ENCODE results near the gene SKA2.
"Not testable (repeated sequence)": the region's sequence is repeated elsewhere in the genome, so short reads cannot be mapped to it uniquely, and the experiment has no call there.

SKA2 gene

DNA sequence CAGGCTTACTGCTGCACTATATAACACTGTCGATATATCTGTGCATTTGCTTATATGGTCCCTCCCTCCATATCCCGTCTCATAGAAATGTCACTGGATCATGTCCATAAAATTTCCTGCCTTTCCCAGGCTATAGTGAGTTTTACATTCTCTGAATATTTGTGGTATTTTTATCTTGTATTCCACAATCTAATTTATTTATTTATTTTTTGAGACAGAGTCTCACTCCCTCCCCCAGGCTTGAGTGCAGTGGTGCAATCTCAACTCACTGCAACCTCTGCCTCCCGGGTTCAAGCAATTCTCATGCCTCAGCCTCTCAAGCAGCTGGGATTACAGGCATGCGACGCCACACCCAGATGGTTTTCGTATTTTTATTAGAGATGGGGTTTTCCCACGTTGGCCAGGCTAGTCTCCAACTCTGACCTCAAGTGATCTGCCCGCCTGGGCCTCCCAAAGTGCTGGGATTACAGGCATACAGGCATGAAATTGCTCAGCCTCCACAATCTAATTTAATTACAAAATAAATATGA, 61.2 kb downstream of the SKA2 start:
- DNase-seq, result no peak

DNA sequence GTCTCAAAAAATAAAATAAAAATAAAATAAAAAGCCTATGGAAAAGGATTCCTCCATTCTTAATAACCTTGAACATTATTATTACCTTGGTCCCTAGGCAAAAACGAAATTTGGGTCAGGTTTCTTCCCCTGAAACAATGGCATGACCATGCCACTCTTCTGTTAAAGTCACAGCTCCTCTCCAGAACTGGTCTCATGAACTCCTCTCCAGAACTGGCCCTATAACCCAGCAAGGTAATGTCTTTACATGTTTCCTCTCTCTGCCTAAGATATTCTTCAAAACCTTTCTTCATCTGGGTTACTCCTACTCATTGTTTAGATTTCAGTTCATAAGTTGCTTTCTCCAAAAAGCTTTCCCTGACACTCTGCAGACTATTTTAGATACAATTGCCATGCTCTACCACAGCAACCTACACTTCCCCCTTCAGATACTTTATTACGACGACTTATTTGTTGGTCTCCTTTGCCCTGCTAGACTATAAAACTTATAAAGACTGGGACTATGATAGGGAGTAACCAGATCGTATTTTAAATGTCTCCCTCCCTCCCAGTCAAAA, 61.8 kb downstream of the SKA2 start:
- DNase-seq, result no peak

DNA sequence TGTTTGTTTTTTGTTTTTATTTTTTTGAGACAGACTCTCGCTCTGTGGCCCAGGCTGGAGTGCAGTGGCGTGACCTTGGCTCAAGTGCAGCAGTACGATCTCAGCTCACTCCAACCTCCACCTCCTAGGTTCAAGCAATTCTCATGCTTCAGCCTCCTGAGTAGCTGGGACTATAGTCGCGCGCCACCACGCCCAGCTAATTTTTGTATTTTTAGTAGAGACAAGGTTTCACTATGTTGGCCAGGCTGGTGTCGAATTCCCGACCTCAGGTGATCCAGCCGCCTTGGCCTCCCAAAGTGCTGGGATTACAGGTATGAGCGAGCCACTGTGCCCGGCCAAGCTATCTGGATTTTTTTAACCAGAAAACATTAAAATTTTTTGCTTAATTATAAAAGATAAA, 64.4 kb downstream of the SKA2 start:
- not testable (repeated sequence) for DNase-seq

DNA sequence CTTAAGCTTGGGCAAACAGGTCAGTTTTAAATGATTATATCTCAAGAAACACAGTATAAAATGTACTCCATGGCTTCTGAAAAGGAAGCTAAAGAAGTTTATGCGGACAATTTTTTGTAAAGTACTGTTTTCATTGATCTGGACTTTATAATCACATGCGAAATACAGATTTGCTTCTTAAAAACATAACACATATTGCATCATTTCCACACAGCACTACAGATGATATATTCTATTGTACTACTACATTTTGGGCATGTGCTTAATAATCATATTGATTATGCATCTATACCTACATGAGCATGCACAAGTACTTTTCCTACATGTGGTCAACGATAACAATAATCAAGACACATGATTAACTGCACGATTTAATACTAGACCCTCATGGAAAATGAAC, 70.8 kb downstream of the SKA2 start:
- no peak for DNase-seq

DNA sequence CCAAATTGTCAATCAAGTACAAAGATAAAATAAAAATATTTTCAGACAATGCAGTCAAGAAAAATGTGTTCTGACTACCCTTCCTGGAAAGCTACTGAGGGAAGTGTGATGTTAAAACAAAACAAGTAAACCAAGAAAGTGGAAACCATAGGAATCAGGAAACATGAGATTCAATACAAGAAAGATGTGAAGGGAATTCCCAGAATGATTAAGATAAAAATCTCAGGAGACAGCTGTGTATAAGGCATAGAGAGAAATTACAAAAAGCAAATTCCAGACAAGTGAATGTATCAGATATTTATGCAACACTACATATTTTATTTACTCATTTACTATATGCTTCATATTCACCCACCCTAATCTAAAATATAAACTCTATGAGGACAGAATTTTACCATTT, 80.5 kb downstream of the SKA2 start:
- DNase-seq, result no peak

DNA sequence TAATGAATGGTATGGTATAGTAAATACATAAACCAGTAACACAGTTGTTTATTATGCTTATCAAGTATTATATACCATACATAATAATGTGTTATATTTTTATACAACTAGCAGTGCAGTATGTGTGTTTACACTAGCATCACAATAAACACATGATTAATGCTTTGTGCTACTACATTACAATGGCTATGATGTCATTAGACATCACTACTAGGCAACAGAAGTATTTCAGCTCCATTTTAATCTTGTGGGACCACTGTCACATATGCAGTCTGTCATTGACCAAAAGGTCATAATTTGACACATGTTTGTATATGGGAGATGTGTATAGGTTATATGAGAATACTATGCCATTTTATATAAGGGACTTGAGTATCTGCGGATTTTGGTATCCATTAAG, 81.0 kb downstream of the SKA2 start:
- no peak for DNase-seq

DNA sequence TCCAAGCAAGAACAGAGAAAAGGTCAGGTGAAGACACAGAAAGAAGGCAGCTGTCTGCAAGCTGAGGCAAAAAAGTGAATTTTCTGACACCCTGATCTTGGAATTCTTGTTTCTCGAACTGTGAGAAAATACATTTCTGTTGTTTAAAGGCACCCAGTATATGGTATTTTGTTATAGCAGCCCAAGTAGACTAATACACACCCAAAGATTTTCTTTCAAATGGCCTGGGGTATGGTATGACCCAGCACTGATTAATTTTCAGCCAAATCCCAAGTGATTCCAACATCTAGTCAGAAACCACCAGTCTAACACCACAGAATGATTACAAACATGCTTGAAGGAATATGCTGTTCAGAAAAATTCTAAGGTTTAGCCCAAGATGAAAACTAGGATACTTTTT, 85.1 kb downstream of the SKA2 start:
- DNase-seq, result no peak

DNA sequence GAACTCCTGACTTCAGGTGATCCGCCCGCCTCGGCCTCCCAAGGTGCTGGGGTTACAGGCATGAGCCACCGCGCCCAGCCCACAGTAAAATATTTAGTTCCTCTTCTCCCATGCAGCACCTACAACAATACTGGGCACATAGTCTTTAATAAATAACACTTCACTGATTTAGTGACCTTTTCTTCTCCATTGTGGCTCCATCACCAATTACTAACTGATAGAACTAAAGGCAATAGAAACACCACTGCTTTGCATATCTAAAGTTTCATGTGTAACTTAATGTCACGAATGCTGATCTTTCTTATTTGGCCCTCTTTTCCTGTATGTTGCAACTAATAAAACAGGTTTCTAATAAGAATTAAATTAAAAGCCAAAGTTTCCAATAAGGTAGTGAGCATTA, 87.2 kb downstream of the SKA2 start:
- DNase-seq, result no peak

DNA sequence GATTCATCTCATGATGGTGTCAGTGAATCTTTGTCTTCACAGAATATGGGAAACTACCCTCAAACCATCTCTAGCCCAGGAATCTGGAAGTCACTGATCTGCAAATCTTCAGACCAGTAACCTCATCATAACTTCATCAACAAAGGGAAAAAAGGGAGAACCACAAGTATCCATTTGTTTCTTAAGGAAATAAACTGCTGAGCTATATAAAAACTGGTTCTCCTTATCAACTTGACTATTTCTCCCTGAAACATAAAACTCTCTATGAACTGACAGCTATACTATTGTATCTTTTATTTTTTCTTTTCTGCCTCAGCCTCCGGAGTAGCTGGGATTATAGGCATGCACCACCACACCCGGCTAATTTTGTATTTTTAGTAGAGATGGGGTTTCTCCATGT, 87.6 kb downstream of the SKA2 start:
- no peak for DNase-seq

DNA sequence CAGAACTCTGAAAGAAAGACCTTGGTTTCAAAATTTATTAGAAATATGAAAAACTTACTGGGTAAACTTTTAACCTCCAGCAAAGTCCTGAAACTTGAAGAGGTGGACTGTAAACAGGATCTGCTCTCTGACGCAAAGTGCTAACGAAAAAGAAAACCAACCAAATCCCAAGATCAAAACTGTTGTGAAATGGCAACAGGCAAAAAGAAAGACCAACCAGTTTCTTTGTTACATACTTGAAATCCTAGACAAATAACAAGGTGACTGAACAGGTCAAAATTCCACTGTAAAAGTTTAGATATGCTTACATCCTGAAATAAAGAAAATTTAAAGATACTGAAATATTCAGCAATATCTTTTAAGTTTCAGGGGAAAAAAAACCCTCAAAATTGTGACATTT, 92.5 kb downstream of the SKA2 start:
- DNase-seq, result no peak
